Skin epidermis (tissue), 12 donors: ENCODE measurements around the gene DOP1B.
"Not testable (repeated sequence)": the region's sequence is repeated elsewhere in the genome, so short reads cannot be mapped to it uniquely, and the experiment has no call there.

Experiments used
- H3K27ac ChIP-seq, 21 experiments: fragments of 200-600 bp; sonication (generic) in 11 of 21; one replicate each; pipeline ENCODE4 v1.5.0; 2020; ENCODE audit warnings: mild to moderate bottlenecking in 3 of 21, inconsistent platforms in 2 of 21, moderate library complexity in 2 of 21
- H3K4me3 ChIP-seq, 7 experiments: fragments of 200-600 bp; sonication (generic) in 2 of 7; one replicate each; pipeline ENCODE4 v1.5.0; 2020; ENCODE audit warnings: inconsistent platforms in 2 of 7, mild to moderate bottlenecking in 2 of 7, moderate library complexity in 1 of 7

The DOP1B gene

DNA sequence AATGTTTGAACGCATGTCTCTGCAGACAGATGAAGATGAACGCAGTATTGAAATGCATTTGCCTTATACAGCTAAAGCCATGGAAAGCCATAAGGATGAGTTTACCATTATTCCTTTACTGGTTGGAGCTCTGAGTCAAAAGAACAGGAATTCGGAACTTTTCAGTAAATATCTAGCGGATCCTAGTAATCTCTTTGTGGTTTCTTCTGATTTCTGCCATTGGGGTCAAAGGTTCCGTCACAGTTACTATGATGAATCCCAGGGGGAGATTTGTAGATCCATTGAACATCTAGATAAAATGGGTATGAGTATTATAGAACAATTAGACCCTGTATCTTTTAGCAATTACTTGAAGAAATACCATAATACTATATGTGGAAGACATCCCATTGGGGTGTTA lies 25.8 kb upstream of the DOP1B start:
- peak overlapping the region in 1 of 21 experiments; percentile 81 for H3K27ac ChIP-seq
- H3K4me3 ChIP-seq, result peak overlapping the region in 2 of 7 experiments; percentile 36 to 49

DNA sequence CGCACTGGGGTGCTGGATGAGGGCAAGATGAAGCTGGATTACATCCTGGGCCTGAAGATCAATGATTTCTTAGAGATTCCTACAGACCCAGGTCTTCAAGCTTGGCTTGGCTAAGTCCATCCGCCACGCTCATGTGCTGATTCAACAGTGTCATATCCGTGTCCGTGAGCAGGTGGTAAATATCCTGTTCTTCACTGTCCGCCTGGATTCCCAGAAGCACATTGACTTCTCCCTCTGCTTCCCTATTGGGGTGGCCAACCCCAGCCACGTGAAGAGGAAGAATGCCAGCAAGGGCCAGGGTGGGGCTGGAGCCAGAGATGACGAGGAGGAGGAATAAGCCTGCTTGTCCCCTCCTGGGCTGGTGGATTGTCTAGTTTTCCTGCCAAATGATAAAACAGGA lies 23.9 kb upstream of the DOP1B start:
- Histone ChIP-seq H3K27ac (peak overlapping the region in 2 of 21 experiments; percentile 35 to 43), H3K4me3 (no peak overlapping the region)

DNA sequence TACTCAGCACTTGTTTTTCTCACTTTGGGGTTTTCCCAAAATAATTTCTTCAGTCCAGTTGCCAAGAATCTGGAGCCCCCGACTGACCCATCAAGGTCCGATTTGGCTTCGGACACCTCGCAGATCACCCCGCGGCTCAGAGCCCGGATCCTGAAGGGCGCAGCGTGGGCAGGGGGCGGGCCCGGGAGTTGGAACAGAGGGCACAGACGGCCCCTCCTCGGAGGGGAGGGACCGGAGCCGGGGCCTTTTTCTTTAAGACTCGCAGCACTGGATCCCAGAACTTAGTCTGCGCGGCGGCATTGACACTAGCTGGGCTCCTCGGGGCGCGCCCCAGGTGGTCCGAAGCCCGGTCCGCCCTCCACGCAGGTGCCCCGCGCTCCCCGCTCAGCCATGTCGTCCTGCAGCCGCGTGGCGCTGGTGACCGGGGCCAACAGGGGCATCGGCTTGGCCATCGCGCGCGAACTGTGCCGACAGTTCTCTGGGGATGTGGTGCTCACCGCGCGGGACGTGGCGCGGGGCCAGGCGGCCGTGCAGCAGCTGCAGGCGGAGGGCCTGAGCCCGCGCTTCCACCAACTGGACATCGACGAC lies 21.7 kb upstream of the DOP1B start, which contains the start of gene CBR3:
Gene CBR3, plus strand, starts transcription at position 277 of the 588 bp plus-strand sequence. Its CDS starts 114 bp downstream, at position 391.
- H3K4me3 ChIP-seq, result peak within 1 kb of the TSS; percentile 51 to 81 (median 74)
- H3K27ac ChIP-seq, result peak within 1 kb of the TSS; percentile 57 to 92 (median 84)

DNA sequence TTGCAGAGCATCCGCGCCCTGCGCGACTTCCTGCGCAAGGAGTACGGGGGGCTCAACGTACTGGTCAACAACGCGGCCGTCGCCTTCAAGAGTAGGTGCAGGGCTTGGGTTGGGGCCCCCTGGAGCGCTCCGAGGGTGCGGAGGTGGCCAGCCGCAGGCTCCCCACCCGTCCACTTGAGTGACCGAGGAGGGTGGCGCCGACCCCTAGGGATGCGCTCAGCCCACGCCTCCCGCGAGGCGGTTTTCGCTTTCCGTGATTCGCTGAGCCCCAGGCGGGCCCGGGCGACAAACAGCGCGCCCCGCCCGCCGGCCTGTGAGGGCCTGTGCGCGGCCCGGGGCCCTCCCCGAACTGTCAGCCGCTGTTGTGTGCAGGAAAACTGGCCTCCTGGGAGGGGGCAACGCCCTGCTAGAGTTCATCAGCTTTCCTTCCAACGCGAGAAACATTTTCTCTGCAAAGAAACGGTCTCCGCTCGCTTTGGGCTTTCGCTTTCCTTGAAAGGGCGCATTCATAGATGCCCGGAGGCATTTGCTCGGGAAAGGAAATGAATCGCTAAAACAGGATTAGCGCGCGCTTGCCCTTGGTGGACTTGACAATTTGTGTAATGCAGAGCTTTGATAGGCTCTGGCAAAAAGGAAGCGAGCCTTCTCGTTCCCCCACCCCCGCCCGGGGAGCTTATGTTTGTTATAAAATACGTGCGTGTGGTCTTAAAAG lies 21.1 kb upstream of the DOP1B start:
- H3K4me3 ChIP-seq, result peak overlapping the region; percentile 51 to 81 (median 74)
- peak overlapping the region; percentile 57 to 92 (median 84) for H3K27ac ChIP-seq

DNA sequence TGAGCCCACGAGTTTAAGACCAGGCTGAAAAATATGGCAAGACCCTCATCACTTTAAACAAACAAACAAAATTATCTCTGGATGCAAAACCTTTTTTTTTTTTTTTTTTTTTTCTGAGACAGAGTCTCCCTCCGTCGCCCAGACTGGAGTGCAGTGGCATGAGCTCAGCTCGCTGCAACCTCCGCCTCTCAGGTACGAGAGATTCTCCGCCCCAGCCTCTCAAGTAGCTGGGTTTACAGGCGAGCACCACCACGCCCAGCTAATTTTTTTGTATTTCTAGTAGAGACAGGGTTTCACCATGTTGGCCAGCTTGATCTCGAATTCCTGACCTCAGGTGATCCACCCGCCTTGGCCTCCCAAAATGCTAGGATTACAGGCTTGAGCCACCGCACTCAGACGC lies 16.8 kb upstream of the DOP1B start:
- peak overlapping the region in 1 of 21 experiments; percentile 35 for H3K27ac ChIP-seq
- not testable (repeated sequence) for H3K4me3 ChIP-seq

DNA sequence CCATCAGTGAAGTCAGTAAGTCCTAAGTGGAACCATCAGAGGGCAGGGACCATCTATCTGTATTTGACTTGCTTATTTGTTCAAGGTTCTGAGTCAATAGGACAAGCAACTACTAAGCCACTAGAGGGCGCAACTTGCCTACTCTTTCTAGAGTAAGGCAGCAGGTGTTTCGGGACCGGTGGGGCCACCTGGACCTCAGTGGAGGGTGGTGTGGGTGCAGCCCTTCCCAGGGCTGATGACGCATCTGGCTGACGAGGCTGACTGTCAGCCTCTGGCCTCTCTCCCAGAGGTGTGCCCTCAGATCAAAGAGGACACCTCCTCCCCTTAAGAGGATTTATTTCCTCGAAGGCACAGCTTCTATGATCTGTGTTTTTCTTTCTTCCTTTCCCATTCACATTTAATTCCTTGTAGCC lies 15.1 kb upstream of the DOP1B start:
- Histone ChIP-seq H3K27ac (peak overlapping the region in 4 of 21 experiments; percentile 37 to 66 (median 54)), H3K4me3 (no peak overlapping the region)

DNA sequence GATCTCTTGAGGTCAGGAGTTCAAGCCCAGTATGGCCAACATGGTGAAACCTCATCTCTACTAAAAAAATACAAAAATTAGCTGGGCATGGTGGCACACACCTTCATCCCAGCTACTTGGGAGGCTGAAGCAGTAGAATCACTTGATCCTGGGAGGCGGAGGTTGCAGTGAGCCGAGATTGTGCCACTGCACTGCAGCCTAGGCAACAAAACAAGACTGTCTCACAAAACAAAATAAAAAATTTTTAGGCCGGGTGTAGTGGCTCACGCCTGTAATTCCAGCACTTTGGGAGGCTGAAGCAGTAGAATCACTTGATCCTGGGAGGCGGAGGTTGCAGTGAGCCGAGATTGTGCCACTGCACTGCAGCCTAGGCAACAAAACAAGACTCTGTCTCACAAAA lies 12.4 kb upstream of the DOP1B start:
- not testable (repeated sequence) for H3K27ac ChIP-seq, H3K4me3 ChIP-seq

DNA sequence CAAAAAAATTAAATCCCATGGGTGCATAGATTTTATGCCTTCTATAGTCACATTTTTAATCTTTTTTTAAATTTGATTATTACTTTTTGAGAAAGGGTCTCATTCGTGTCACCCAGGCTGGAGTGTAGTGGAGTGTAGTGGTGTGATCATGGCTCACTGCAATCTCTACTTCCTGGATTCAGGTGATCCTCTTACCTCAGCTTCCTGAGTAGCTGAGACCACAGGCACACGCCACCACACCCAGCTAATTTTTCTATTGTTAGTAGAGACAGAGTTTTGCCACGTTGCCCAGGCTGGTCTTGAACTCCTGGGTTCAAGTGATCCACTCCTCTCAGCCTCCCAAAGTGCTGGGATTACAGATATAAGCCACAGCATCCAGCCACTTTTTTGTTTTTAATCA lies 11.4 kb upstream of the DOP1B start:
- Histone ChIP-seq H3K27ac (peak overlapping the region in 2 of 21 experiments; percentile 31 to 34), H3K4me3 (no peak overlapping the region)

DNA sequence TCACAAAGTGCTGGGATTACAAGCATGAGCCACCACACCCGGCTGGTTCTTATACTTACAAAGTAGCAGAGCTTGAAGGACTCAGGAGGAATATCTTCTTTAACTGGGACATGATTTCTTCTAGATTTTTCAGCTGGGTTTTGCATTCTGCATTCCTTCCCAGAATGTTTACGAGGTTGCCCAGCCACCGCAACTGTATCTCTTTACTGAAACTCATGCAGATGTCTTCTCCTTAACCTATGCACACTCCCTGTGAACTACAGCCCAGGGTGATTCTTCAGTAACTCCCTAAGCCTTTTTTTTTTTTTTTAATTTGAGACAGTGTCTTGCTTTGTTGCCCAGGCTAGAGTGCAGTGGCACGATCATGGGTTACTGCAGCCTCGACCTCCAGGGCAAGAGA lies 8.7 kb upstream of the DOP1B start:
- Histone ChIP-seq H3K27ac (peak overlapping the region in 1 of 21 experiments; percentile 26), H3K4me3 (no peak overlapping the region)

DNA sequence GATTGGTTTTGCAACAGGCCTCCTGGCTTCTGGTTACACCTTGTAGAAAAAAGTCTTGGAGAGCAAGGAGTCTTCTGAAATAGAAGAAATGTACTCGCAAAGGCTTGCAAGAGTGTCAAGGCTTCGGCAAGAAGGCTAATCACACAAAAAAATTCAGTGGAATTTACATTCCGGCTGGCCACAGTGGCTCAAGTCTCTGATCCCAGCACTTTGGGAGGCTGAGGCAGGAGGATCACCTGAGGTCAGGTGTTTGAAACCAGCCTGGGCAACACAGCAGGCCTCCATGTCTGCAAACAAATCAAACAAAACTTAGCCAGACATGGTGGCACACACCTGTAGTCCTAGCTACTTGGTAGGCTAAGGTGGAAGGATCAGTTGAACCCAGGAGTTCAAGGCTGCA lies 7.7 kb upstream of the DOP1B start:
- Histone ChIP-seq H3K27ac (no peak overlapping the region), H3K4me3 (no peak overlapping the region)

DNA sequence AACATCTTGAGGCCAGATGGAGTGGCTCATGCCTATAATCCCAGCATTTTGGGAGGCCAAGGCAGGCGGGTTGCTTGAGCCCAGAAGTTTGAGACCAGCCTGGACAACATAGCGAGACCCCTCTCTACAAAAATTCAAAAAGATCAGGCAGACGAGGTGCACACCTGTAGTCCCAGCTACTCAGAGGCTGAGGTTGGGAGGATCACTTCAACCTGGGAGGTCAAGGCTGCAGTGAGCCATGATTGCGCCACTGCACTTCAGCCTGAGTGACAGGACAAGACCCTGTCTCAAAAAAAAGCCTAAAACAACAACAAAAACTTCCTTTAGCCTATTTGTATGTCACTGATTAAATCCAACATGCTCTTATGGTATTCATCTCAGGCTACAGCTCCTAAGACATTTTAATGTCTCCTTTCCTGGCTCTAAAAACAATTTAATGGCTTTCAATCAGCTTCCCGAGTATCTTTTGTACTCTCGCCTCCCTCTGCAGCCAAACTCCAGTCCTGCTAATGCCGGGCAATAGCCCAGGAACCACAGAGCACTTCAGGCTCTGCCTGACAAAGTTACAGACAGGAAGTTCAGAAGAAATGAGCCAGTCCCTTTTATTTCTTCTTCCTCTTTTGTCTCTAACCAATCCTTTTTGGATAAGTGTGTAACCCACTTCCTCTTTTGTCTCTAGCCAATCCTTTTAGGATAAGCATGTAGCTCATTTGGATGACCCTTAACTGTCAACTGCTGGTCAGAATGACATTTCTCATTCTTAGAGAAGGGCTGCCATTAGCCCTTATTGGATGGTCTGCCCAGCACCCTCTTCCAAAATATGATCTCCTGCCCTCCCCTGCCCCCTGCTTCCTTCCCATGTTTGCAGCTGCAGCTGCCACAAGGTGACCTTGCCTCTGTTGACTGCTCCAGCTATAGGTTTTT lies 6.6 kb upstream of the DOP1B start:
- H3K27ac ChIP-seq, result peak overlapping the region in 19 of 21 experiments; percentile 21 to 74 (median 53)

DNA sequence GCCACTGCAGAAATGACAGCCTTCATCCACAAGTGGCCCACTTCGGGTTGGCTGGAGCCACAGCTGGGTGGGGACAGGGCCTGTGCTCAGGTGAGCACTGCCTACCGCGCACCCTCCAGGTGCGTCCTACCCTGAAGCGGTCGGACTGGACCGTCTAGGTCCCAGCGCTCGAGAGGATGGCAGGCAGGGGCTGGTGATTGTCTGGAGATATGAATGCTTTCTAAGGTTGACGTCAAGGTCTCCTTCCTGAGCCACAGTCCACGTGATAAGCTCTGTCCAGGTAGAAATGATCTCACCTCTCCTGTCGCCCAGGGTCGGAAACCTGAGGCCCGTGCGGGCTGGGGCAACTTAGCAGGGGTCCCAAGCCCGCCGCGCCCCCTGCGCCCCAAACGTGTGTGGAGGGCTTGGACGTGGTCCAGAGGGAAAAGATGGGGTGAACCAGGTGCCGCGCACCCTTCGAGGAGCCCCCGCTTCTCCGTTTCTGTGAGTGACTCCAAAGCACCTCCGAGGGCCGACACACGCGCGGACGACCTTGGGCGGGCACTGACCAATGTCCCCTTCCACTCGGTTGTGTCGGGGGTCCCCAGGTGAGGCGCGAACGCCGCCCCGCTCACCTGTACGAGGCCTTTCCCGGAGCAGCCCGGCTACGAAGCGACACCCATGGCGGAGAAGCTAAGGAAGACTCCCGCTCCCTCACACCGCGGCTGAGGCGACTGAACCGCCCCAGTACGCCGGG lies 853 bp upstream of the DOP1B start:
- Histone ChIP-seq H3K27ac (peak overlapping the region in 20 of 21 experiments; percentile 44 to 95 (median 80)), H3K4me3 (peak overlapping the region; percentile 38 to 78 (median 64))

More for the DNA sequence above, 6.6 kb upstream of the DOP1B start:
- H3K4me3 ChIP-seq, result no peak overlapping the region

DNA sequence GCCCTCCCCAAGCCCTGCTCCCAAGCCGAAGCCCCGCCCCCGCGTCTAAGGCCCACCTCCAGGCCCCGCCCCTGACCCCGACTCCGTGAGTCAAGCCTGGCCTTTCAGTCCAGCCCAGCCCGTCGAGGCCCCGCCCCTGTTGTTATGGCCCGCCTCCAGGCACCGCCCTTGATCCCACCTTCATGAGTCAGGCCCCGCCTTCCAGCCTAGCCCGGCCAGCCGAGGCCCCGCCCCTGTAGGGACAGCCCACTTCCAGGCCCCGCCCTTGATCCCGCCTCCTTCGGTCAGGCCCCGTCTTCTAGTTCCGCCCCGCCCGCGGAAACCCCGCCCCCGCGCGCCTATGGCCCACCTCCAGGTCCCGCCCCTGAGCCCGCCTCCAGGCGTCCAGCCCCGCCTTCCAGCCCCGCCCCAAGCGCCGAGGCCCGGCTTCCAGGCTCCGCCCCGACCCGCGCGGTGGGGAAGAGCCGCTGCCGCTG lies 247 bp upstream of the DOP1B start:
- Histone ChIP-seq H3K4me3 (peak overlapping the region; percentile 86 to 99 (median 93)), H3K27ac (peak overlapping the region in 20 of 21 experiments; percentile 66 to 96 (median 88))

DNA sequence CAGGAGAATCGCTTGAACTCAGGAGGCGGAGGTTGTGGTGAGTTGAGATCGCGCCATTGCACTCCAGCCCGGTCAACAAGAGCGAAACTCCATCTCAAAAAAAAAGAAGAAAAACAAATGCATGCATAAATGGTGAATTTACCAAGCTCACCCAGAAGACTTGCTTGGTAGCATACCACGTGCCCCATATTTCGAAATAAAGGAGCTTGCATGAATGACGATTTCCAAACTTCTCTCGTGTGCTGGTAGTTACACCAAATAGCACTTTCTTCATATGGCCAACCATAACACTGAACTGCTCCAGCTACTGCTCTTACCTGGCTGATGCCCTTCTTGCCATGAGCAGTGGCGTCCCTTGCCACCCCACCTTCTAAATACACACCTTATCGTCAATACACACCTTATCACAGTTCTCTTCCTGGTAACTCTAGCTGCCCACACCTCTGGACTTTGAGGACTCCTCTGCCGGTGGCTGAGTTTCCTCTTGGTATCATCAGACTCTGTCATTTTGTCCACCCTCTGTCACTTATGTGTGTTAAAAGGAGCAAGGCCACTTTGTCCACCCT lies 2.8 kb downstream of the DOP1B start:
- no peak overlapping the region for H3K27ac ChIP-seq

DNA sequence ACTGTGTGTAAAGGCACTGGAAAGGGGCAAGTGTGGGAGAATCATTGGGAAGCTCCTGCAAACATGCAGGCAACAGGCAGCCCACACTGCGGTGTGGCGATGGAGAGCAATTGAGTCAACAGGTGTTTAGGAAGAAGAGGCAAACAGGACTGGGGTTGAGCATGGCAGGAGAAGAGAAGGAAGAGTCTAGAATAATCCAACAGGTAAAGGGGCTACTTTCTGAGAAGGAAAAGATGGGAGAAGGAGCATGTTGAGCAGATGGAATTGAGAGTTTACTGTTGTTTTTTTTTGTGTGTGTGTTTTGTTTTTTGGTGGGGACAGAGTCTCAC lies 4.2 kb downstream of the DOP1B start:
- Histone ChIP-seq H3K4me3 (no peak overlapping the region), H3K27ac (no peak overlapping the region)

More for the DNA sequence above, 2.8 kb downstream of the DOP1B start:
- H3K4me3 ChIP-seq, result no peak overlapping the region

DNA sequence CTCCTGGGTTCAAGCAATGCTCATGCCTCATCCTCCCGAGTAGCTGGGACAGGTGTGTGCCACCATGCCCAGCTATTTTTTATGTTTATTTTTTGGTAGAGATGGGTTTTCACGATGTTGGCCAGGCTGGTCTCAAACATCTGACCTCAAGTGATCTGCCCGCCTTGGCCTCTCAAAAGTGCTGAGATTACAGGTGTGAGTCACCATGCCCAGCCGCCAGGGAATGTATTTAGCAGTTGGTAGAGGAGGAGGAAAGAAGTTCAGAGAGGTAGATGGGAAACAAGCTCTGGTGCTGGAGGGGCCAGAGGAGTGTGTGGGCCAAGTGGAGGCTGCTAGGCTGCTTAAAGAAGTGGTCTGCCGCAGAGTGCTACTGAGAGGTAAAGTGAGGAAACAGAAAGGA lies 6.0 kb downstream of the DOP1B start:
- no peak overlapping the region for H3K27ac ChIP-seq

DNA sequence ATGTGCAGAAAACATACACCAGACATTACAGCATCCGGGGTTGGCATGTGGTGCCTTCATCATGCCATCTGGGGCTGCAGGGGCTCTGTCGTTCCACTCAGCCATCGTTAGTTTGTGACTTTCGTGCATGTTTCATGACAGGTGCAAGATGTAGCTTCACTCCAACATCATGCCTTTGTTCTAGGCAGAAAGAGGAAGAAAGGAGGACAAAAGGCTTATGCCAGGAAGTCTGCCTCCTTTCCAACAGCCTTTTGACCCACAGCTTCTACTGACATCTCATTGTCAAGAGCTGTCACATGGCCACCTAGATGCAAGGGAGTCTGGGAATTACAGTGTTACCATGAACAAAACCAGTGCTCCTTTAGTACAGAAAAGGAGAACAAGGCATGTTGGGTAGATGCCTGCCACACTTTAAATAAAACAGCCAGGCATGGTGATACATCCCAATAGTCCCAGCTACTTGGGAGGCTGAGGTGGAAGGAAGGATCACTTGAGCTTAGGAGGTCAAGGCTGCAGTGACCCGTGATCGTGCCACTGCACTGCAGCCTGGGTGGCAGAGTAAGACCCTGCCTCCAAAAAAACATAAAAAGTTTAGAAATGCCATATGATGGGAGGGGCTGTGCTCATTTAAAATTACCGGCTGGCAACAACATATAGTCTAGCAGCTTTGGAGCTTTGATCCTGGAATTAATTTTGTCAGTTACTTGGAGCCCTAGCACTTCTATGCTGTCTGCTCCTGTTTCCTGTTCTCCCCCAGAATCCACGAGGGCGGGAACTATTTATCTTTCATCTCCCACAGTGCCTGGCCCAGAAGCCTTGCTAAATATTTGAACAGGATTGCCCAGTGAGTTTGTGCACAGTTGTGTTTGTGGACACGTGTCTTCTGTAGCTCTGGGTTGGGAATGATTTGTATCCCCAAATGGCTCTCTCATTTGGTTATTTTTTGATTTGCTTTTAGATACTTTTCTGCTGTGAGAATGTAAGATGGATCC lies 7.4 kb downstream of the DOP1B start:
- Histone ChIP-seq H3K27ac (no peak overlapping the region), H3K4me3 (no peak overlapping the region)

More for the DNA sequence above, 6.0 kb downstream of the DOP1B start:
- no peak overlapping the region for H3K4me3 ChIP-seq

DNA sequence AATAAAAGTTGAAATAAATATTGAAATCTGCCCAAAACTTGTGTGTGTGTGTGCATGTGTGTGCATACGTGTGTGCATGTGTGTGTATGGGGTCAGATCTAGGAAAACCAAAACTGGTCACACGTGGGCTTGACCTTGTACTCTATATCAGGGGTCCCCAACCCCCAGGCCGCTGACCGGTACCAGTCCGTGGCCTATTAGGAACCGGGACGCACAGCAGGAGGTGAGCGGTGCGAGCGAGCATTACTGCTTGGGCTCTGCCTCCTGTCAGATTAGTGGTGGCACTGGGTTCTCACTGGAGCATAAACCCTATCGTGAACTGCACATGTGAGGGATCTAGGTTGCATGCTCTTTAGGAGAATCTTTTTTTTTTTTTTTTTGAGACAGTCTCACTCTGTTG lies 8.7 kb downstream of the DOP1B start:
- Histone ChIP-seq H3K4me3 (no peak overlapping the region), H3K27ac (no peak overlapping the region)
